HG02642 (cell line): ENCODE data around the gene PRKD1.

Experiments
- ATAC-seq: cut with Tn5 transposase; IDR thresholded peaks from one replicate; pipeline ENCODE4 v1.9.1; 2021; ENCODE audit warnings: mild to moderate bottlenecking; ENCODE audit not compliant: unreplicated experiment, poor library complexity

The PRKD1 gene

DNA sequence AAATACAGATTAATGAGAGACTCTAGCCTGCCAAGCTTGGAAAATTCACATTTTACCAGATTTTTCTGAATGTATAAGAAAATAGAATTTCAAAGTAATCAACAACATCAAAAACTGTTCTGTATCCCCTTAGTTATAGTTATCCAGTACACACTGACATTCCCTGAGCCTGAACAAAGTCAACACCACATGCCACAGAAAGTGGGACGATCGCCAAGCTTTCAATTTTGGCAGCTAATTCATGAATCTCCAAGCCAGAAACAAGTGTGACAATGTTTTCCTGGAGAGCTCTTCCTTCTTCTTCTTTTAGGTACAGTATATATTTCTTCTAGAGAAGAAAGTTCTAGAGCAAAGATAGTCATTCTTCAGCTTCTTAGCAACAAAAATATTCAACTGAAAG lies 290.2 kb downstream of the PRKD1 start:
- no peak for ATAC-seq

DNA sequence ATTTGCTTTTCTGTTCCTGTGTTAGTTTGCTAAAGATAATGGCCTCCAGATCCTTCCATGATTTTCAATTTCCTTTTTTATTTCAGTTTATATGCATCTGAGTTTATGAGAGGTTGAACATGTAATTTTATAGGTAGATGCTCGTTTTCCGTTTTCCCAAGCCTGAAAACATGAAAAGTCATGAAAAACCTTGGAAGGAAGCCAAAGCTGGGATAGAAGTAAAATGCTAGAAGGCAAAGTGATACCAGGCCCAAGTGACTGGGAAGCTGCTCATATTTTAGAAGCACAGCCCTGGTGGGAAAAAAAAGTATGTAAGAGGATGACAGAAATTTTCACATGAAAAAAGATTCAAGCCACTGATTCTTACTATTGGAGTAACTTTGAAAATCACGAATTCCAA lies 290.8 kb downstream of the PRKD1 start:
- ATAC-seq: no peak

DNA sequence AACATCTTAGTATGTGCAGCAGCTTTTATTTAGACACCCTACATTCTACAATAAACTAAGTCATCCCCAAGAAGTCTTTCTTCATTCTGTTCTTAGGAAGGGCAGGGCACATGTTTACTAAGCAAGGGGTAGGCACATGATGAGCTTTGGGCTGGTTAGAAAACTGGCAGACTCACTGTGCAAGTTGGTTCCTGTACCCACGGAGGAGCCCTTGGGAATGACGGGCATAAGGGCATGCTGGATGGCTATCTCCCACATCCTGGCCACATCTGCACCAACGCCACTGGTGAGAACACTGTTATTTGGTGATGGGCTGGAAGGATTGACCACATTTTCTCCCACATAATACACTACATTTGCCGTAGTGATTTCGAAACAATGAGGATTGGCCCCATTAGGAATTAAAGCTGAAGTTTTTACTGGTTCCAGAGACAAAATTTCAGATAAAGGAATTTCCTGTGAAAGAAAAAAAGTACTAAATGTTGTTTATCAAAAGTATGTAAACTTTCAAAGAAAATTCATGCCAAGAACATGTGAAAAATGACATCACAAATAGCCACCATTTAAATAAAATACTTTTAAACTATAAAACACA lies 297.0 kb downstream of the PRKD1 start:
- ATAC-seq: no peak

DNA sequence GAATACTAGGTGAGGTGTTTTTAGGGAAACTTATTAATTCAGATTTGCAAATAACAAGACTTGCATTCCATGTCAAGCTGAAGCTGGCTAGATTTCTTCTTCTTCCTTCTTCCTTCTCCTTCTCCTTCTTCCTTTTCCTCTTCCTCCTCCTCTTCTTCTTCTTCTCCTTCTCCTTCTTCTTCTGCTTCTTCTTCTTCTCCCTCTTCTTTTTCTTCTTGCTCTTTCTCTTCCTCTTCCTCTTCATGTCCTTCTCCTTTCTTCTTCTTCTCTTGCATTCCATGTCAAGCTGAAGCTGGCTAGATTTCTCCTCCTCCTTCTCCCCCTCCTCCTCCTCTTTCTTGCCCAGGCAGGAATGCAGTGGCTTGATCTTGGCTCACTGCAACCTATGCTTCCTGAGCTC lies 297.8 kb downstream of the PRKD1 start:
- ATAC-seq: no peak

DNA sequence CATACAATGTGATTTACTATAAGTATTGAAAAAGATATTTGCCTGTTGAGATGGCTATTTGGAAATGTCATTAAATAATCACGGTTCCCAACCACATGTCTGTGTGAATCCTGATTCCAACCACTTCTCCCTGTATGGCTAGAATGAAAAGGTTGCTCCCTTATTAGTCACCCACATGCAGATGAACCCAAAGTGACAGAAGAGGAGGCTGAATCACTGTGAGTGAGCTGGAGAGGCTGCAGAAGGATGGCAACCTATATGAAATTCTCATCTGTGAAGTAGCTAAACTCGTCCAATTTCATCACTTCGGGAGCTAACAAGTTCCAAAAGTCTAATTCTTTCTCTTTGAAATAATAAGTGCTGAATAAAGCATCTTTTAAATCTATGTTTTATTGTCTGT lies 300.5 kb downstream of the PRKD1 start:
- no peak for ATAC-seq

DNA sequence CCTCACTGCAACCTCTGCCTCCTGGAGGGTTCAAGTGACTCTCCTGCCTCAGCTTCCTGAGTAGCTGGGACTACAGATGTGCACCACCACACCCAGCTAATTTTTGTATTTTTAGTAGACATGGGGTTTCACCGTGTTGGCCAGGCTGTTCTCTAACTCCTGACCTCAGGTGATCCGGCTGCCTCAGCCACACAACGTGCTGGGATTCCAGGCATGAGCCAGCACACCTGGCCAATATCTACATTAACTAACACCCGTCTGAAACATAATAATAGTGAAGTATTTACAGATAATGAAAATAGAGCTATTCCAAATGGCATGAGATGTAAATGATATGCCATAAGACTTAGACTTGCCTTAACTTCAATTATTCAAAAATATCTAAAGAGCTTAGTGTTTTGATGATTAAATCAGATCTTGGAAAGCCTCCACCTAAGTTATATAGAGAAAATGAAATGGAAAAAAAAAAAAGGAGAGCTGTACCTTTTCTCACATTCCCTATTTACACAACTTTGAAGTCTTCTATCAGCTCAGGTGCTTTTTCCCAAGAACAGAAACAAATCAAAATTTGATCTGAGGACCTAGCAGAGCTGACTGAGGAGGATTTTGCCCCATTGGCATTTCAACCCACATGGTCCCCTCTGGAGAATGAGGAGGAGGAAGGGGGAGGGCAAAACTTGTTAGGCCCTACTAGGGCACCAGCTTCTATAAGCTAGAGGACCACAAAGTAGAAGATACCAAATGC lies 309.2 kb downstream of the PRKD1 start:
- no peak for ATAC-seq

DNA sequence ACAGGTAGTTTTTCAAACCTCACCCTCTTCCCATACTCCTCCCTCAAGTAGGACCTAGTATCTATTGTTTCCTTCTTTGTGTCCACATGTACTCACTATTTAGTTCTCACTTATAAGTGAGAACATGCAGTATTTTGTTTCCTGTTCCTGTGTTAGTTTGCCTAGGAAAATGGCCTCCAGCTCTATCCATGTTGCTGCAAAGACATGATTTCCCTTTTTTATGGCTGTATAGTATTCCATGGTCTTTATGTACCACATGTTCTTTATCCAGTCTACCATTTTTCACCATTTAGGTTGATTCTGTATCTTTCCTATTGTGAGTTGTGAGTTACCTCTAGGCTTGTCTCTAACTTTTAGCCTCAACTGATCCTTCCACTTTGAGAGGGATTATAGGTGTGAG lies 310.7 kb downstream of the PRKD1 start:
- no peak for ATAC-seq

DNA sequence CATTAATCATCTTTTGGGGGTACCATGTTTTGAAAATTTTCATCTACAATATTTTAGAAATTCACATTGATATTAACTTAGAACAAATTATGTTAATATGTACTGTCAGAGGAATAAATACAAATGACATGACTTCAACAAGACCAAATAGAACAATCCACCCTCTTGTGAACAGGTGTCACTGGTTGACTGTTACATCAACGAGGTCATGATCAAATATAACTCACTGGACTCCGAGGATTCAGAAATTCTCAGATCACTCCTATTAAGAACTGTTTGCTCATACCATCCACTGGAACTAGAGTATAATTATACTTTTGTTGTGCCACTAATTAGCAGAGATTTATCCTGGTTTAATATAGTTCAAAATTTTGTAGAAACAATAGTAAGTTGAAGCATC lies 318.8 kb downstream of the PRKD1 start:
- no peak for ATAC-seq

DNA sequence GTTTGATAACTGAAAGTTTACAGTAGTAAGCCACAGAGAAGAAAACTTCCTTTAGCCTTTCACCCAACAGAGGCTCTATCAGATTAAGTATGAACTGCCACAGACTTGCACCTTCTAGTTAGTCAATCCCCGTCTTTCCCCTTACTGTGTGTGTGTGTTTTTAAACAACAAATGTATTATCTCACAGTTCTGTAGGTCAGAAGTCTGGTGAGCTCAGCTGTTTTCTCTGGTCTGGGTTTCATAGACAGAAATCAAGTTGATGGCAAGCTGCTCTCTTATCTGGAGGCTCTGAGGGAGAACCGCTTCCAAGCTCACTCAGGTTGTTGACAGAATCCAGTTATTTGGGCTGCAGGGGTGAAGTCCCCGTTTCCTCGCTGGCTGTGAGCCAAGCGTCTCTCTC lies 320.5 kb downstream of the PRKD1 start:
- no peak for ATAC-seq

DNA sequence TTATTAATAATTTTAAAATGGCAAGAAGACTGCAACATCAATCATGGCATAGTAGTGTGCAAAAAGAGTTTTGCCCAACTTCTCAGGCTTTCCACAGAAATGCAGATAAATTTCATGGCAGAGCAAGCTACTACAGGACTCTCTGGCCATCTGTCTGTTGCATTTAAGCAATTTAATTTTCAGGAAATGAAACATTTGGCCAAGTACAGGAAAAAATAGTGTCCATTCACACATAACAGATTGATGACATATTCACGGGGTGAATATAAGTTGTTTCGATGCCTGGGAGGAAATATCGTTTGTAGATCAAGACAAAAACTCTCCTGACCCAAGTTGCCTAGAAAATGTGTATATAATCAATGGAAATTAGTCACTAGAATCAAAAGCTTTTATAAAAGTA lies 324.0 kb downstream of the PRKD1 start:
- ATAC-seq: no peak

DNA sequence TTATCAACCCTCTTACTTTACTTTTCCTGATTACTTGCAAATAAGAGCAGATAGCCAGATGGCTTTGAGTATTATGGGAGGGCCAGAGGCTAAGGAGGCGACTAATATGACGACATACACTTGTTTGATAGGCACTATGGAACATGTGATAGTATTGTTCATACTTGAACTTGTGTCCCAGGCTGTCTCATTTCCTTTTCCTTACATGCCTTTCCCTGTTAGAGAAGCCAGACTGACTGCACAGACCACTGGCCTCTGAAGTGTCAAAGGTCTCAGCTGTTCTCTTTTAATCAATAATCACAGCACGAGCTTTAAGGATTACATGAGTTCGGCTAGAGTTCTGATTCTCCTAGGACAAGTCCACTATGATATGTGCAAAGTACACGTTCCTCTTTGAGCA lies 326.0 kb downstream of the PRKD1 start:
- no peak for ATAC-seq

DNA sequence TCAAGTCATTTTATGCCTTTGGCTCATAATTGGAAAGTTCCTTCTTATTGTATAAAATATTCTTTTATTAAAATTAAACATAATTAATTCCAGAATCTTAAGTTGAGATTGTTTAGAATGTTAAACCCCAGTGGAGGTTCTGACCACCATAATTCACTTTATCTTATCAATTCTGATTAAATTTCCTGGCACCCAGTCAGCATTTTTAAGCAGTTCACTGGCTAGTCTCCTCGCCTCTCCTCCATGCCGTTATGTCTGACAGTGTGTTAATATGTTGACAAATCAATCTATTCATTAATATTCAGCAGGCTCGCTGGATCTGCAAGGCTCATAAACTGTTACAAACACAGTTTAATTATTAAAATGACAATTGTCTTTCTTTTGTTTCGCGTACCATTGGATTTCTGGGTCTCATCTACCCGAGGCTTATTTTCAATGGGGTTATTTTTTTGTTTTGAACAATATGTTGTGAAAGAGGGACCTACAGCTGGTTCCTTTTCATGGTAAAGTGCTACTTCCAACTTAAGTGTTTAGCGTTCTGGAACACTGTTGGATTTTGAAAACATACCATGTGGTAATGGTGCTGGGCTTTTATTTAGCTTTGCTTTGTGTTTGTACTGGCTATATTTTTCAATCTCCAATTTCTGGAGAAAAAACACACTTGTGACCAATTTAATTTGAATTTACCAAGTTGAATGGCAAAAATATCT lies 339.7 kb downstream of the PRKD1 start:
- ATAC-seq: no peak

DNA sequence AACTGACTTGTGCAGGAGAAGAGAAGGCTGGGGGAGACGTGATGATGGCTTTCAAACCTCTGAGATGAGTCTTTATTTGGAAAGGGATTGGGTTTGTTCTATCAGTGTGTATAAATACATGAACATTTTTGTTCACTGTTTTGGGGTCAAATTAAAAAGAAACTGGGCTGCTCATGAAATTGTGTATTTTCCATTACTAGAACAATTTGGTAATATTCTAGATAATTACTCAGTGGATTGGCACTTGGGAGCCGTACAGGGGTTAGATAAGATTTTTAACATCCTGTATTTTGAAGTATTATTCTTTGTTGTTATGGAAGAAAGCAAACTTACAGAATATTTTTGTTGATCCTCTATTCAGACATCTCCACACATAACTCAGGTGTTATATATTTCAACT lies 340.6 kb downstream of the PRKD1 start:
- no peak for ATAC-seq

DNA sequence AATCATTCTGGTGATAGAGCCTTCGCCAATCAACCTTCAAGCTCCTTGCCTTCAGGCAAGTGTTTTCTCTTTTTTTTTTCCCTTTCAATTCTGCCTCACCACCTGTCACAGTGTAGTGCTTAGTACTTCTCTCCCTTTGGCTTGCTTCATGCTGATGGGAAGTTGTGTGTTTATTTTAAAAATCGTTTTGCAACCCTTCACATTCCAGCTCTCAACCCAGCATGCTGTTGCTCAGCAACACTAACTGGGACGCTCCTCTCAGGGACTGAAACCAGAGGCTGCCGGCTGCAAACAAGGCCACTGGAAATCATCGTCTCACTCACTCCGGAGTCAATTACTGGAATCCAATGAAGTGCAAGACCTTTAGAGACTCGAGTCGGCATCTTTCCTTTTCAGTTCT lies 342.7 kb downstream of the PRKD1 start:
- ATAC-seq: no peak

DNA sequence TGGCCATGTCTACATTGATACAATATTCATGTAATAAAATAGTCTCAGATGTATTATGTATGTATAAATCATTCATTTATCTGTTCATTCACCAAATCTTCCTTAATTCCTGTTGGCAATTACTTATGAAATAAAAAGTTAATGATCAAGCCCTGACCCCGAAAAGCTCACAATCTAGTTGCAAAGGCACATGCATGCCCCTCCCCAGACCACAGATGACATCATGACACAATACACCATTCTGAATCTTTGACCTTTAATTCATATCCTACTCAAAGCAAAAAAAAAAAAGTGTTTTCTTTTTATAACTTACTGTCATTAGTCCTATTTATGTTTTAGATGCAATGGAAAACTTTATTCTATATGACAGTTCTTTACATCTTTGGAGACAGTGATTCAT lies 346.9 kb downstream of the PRKD1 start:
- ATAC-seq: no peak

DNA sequence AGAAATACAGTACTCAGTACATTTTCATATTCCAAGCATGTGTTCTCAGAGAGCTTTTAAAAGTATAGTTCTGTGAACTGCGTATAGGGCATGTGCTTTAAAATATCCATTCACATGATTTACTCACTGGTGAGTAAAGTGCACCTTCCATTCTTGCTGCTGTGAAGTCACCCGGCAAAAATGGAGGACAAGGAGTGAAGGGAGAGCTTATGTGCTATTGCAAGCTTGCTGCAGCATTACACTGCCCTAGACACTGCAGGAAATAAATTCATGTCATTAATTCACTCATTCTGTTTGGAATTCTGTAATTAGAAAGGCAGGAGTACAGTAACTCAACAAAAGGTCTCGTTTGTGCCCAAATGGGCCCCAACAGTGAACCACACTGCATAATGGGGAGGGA lies 347.8 kb downstream of the PRKD1 start:
- no peak for ATAC-seq

DNA sequence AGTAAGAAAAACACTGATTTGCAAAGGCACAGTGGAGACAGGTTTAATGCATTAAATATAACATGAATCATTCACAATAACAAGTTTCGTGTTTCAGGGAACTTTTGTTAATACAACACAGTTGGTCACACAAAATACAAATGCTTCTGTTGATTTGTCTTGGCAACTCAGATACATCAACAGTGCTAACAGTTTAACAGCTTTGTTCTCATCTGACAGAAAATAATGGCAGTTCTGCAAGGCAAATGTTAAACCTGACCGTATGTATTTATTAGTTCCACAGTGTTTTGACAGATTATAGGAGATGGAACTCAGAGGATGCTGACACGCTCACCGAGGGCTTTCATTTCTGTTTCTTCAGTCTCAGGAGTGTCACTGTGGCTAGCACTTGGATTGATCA lies 350.7 kb downstream of the PRKD1 start:
- no peak for ATAC-seq

DNA sequence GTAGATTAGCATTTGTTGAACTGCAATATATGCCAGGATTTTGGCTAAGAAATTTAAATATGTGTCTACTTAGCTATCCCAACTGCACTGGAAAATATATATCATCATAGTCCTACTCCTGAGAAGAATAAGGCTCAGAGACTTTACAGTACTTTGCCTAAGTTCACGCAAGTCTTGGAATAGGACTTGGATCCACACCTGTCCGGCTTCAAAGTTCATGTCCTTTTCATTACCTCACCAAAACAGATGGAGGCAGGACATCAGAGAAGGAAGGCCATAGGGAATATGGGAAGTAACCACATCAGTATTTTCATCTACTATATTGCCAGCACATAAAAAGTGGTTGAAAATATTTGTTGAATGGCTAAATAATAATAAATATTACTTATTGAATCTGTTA lies 358.5 kb downstream of the PRKD1 start:
- ATAC-seq: no peak

DNA sequence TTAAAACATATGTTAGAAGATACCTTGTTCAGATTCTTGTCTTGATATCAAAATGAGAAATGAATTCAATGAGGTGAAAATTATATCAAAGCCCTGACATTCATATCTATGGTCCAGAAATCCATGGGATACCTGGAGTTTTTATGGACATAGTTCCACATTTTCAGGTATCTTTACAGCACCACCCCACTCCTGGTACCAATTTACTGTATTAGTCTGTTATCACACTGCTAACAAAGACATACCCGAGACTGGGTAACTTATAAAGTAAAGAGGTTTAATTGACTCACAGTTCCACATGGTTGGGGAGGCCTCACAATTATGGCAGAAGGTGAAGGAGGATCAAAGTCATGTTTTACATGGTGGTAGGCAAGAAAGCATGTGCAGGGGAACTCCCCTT lies 361.5 kb downstream of the PRKD1 start:
- ATAC-seq: no peak

DNA sequence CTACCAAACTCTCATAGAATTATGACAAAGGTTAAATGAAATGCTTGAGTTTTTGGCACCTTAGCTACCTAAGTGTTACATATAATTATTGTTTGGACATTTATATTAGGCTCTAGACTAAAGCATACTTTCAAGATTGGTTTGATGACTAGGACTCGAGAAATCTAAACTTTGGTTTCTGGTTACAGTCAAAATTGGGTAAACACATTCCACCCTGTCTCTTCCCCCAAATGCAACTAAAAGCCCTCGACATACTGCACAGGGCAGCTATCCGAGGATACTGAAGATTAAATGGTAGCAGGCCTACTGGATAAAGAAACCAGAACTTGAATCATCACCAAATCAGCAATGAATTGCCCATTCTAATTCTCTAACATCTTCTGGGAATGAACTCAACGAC lies 369.1 kb downstream of the PRKD1 start:
- ATAC-seq: no peak

DNA sequence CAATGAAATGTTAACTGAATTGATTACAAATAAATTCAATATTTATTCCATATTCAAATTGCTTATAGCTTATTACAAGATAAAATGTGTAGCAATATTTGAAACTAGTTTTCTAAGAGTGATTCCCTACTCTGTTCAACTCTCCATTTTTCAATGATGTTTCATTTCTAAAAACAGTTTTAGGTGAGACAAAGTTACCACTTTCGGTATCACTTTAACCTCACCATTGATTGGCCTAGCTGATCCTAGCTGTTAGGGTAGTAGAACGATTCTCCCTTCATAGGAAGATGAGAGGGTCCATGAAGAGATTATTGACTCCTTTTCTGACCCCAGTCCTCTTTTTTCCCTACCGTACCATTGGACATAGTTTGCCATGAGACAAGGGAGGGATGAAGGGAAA lies 373.3 kb downstream of the PRKD1 start:
- ATAC-seq: no peak

DNA sequence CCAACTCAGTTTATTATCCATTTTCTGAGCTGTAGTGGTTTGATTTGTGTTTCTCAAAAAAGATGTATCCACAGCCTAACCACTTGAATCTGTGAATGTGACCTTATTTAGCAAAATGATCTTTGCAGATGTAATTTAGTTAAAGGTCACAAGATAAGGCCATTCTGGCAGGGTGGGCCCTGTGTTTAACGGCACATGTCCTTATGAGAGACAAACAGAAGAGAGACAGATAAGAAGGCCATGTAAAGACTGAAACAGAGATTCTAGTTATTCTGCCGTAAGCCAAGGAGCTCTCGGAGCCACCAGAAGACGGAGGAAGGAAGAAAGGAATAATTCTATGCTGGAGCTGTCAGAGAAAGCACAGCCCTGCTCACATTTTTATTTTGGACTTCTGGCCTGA lies 374.2 kb downstream of the PRKD1 start:
- ATAC-seq: no peak
